Mucosa of descending colon (tissue), 3 donors: Measurements from ENCODE around the gene SLC26A4. TPM values are rescaled to one million over a fixed set of nuclear protein-coding genes. Genes with fewer than 3 reads are reported as not detected.

Source experiments
- ATAC-seq: fragments of 200-7000 bp; cut with Tn5 transposase; one replicate; pipeline ENCODE4 v1.9.1; 2020; ENCODE audit warnings: mild to moderate bottlenecking, moderate library complexity
- DNase-seq, 3 donors: peaks; one replicate each; pipeline ENCODE4 v3.0.0-alpha.2; 2020
- H3K36me3 ChIP-seq: fragments of 200-600 bp; one replicate; pipeline ENCODE4 v1.8.0; 2021; ENCODE audit warnings: low read depth, mild to moderate bottlenecking
- H3K4me1 ChIP-seq: fragments of 200-600 bp; one replicate; pipeline ENCODE4 v1.8.0; 2021; ENCODE audit warnings: low read depth, mild to moderate bottlenecking
- H3K4me3 ChIP-seq: fragments of 200-600 bp; one replicate; pipeline ENCODE4 v1.8.0; 2021; ENCODE audit warnings: mild to moderate bottlenecking
- H3K9me3 ChIP-seq: fragments of 200-600 bp; one replicate; pipeline ENCODE4 v1.8.0; 2021; ENCODE audit warnings: mild to moderate bottlenecking
- CTCF ChIP-seq: fragments of 200-600 bp; IDR thresholded peaks from one replicate; pipeline ENCODE4 v1.8.0; 2022; ENCODE audit warnings: antibody characterized with exemption, mild to moderate bottlenecking
- intact Hi-C, 2 donors: fragments of 100-400 bp; cut with DNase I in 1 of 2; cut with micrococcal nuclease in 1 of 2; formaldehyde crosslinking; loops; one replicate each; pipeline versions ENCODE4 v1.11.0 to v1.11.1; 2022; cut with DNase I, micrococcal nuclease
- total RNA-seq, 3 donors: library from RNA; stranded (reverse); fragmentation: NEBNext Ultra II Directional in 2 of 3; extraction: Animal tissue kit (Norgen Biotek cat#: 25700) in 2 of 3; gene quantifications; one replicate each; pipeline versions ENCODE4 v1.2.1 to v1.2.4, GENCODE V29; 2021 to 2023
- donor health status: DM: no; HTN: no; CAD: no; lungs with moderate emphysema.
- donor health status: DM: no; HTN: no; CAD: no.
- donor health status: DM: no; HTN: yes; CAD: no.

SLC26A4 gene
- total RNA-seq, 3 donors from 2014 or later = 0.48 to 1.4 (median 0.57) TPM

- DNase-seq (no peak), ATAC-seq (peak; percentile 87)
- Histone ChIP-seq H3K36me3 (no peaks in the 10 kb centered on the region), H3K4me3 (no peak overlapping the region), H3K4me1 (no peaks in the 10 kb centered on the region), H3K9me3 (no peaks in the 10 kb centered on the region)
- TF ChIP-seq CTCF = no peak
- intact Hi-C loops = no loop called here
Measured at GRCh38 chr7:107622429-107622828, 38.2 kb upstream of the SLC26A4 start.

GRCh38 chr7:107622894-107623293, 37.7 kb upstream of the SLC26A4 start:
- peak; percentile 80 for ATAC-seq
- intact Hi-C loops = no loop called here

GRCh38 chr7:107627002-107627401, 33.6 kb upstream of the SLC26A4 start:
- no peaks in the 10 kb centered on the region for H3K4me1 ChIP-seq
- intact Hi-C loops = no loop called here
- no peaks in the 10 kb centered on the region for H3K9me3 ChIP-seq
- TF ChIP-seq CTCF = no peak
- no peak overlapping the region for H3K4me3 ChIP-seq
- no peak for DNase-seq
- no peaks in the 10 kb centered on the region for H3K36me3 ChIP-seq
- ATAC-seq = no peak

More at GRCh38 chr7:107622894-107623293, 37.7 kb upstream of the SLC26A4 start:
- TF ChIP-seq CTCF = no peak
- H3K4me3 ChIP-seq = no peak overlapping the region
- peak in 1 of 3 donors; percentile 17 for DNase-seq
- H3K36me3 ChIP-seq = no peaks in the 10 kb centered on the region
- no peaks in the 10 kb centered on the region for H3K4me1 ChIP-seq
- no peaks in the 10 kb centered on the region for H3K9me3 ChIP-seq

GRCh38 chr7:107628461-107629064, 32.1 kb upstream of the SLC26A4 start:
- Histone ChIP-seq H3K9me3 (no peaks in the 10 kb centered on the region), H3K4me3 (no peak overlapping the region), H3K4me1 (no peaks in the 10 kb centered on the region), H3K36me3 (no peaks in the 10 kb centered on the region)
- intact Hi-C loops = no loop called here
- no peak for TF ChIP-seq CTCF
- DNase-seq (no peak), ATAC-seq (peak; percentile 31)

GRCh38 chr7:107630342-107630741, 30.3 kb upstream of the SLC26A4 start:
- Histone ChIP-seq H3K4me3 (no peak overlapping the region), H3K9me3 (no peaks in the 10 kb centered on the region), H3K4me1 (no peaks in the 10 kb centered on the region), H3K36me3 (no peaks in the 10 kb centered on the region)
- intact Hi-C loops = no loop called here
- no peak for TF ChIP-seq CTCF
- ATAC-seq = no peak
- DNase-seq = no peak
